Measurements from ENCODE around the gene RPS8.
A peak's percentile ranks its signal among the peaks of the same experiment; 100 is the strongest.
"Not testable (repeated sequence)": the region's sequence is repeated elsewhere in the genome, so short reads cannot be mapped to it uniquely, and the experiment has no call there.

The RPS8 gene

DNA sequence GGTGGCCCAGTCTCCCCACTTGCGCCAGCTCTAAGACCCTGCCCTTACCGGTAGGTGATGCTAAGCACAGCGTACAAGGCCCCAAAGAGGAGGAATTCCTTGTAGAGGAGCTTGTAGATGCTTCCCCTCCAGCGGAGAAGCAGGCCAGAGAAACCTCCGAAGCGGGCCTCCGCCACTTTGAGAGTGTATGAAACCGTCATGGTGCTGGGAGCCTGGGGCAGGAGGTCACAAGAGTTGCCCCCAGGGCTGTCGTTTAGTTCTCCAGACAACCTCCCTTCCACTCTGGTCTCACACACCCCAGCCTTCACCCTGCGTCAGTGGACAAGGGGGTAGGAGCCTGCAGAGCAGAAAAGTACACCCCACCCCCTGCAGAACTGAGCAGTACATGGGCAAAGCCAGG lies 12.2 kb downstream of the RPS8 start:
- H3K9ac ChIP-seq (ENCODE audit: low read depth, low read length): no peak overlapping the region
- H3K4me1 ChIP-seq (ENCODE audit: insufficient read depth, low read length): peaks cover 21% of the 10 kb centered on the region
- H3K36me3 ChIP-seq (ENCODE audit: insufficient read depth, low read length): no peaks in the 10 kb centered on the region
- H3K9me3 ChIP-seq (ENCODE audit: control insufficient read depth, insufficient read depth, low read length): no peaks in the 10 kb centered on the region

DNA sequence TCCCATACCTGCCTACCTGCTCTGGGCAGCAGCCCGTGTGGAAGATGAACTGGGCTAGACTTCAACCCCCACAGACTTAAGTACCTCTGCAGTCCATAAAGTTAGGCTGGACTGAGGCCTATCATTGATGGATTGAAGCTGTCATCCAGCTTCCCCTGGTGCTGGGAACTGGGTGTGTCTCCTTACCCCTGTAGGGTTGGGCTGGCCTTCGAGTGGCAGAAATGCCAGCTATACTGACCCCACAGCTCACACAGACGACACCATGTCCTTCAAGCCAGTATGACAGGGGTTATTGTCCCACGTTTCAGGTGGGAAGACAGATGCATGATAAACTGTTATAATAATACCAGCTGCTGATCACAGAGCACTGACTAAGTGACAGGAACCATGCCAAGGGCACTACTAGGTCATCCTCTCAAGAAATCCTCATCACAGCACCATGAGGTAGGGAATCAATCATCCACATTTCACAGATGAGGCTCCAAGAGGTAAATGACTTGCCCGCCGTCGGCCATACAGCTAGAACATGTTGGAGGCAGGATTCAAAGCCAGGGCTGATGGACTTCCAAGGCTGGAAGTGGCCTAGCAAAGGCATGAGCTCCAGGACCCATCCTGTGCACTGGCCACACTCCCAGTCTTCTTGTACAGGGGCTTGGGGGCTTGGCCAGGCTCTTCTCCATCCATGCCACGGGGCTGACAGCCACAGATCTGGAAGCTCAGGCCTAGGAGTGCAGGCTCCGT lies 12.9 kb downstream of the RPS8 start, which contains the start of gene BEST4:
Gene BEST4 (minus strand): TSS at position 51 of the 741 bp plus-strand sequence. CDS start 465 bp downstream, outside the sequence.
- H3K4me1 ChIP-seq (ENCODE audit: insufficient read depth, low read length): peaks cover 29% of the 10 kb centered on the region
- H3K36me3 ChIP-seq (ENCODE audit: insufficient read depth, low read length): no peaks in the 10 kb centered on the region
- no peaks in the 10 kb centered on the region for H3K9me3 ChIP-seq (ENCODE audit: control insufficient read depth, insufficient read depth, low read length)
- no peak within 1 kb of the TSS for H3K9ac ChIP-seq (ENCODE audit: low read depth, low read length)

- H3K9ac ChIP-seq (ENCODE audit: low read depth, low read length): no peak overlapping the region
- no peaks in the 10 kb centered on the region for H3K36me3 ChIP-seq (ENCODE audit: insufficient read depth, low read length)
- no peaks in the 10 kb centered on the region for H3K9me3 ChIP-seq (ENCODE audit: control insufficient read depth, insufficient read depth, low read length)
- H3K4me1 ChIP-seq (ENCODE audit: insufficient read depth, low read length): peaks cover 15% of the 10 kb centered on the region; the same call in 1 of the 2 replicates
Observed at GRCh38 chr1:44790968-44791801, 15.8 kb downstream of the RPS8 start.

GRCh38 chr1:44792736-44793502 lies 17.6 kb downstream of the RPS8 start:
- Histone ChIP-seq H3K9me3 (ENCODE audit: control insufficient read depth, insufficient read depth, low read length) (no peaks in the 10 kb centered on the region), H3K4me1 (ENCODE audit: insufficient read depth, low read length) (peaks cover 9% of the 10 kb centered on the region; the same call in 1 of the 2 replicates), H3K9ac (ENCODE audit: low read depth, low read length) (no peak overlapping the region), H3K36me3 (ENCODE audit: insufficient read depth, low read length) (no peaks in the 10 kb centered on the region)

DNA sequence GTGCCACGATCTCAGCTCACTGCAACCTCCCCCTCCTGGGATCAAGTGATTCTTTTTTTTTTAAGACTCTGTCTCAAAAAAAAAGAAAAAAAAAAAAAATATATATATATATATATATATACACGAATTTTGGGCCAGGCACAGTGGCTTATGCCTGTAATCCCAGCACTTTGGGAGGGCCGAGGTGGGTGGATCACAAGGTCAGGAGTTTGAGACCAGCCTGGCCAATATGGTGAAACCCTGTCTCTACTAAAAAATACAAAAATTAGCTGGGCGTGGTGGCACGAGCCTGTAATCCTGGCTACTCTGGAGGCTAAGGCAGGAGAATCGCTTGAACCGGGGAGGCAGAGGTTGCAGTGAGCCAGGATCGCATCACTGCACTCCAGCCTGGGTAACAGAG lies 22.5 kb downstream of the RPS8 start:
- not testable (repeated sequence) for H3K9ac ChIP-seq (ENCODE audit: low read depth, low read length); H3K36me3 ChIP-seq (ENCODE audit: insufficient read depth, low read length); H3K9me3 ChIP-seq (ENCODE audit: control insufficient read depth, insufficient read depth, low read length)
- peaks cover 18% of the 10 kb centered on the region; the same call in 1 of the 2 replicates for H3K4me1 ChIP-seq (ENCODE audit: insufficient read depth, low read length)

GRCh38 chr1:44798481-44799365 lies 23.4 kb downstream of the RPS8 start:
- Histone ChIP-seq H3K9ac (ENCODE audit: low read depth, low read length) (no peak overlapping the region), H3K9me3 (ENCODE audit: control insufficient read depth, insufficient read depth, low read length) (no peaks in the 10 kb centered on the region), H3K36me3 (ENCODE audit: insufficient read depth, low read length) (peaks cover 5% of the 10 kb centered on the region), H3K4me1 (ENCODE audit: insufficient read depth, low read length) (peaks cover 12% of the 10 kb centered on the region; the same call in 1 of the 2 replicates)

DNA sequence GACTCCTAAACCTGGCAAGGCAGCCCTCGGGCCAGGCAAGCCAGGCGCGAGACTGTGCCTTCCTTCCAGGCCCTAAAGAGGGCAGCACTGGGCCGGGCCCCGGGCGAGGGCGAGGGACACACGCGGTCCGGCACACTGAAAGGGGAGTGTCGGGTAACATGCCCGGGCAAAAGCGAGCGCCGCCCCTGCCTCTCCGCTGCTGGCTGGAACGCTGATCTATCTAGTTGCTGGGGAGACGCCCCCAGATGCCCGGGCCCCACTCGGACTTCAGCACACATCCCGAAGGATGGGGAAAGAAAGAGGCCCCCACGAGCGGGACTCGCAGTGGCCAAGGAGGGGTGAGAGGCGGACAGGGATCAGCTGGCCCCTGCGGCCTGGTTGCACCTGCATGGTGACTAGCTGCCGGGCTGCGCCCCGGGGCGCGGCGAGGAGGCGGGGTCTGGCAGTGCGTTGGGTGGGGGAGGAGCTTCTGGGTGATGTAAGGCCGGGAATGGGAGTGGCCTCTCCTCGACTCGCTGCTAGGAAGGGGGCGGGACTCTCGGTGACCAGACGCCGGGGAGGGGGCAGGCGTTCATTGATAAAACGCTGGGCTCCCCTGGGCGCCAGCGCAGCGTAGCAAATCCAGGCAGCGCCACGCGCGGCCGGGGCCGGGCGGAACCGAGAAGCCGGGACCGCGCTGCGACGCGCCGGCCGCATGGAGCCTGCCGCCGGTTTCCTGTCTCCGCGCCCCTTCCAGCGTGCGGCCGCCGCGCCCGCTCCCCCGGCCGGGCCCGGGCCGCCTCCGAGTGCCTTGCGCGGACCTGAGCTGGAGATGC lies 24.6 kb downstream of the RPS8 start, which contains the start of gene PLK3:
Gene PLK3 (plus strand): TSS at position 608 of the 815 bp plus-strand sequence. CDS start 87 bp downstream, at position 695.
- Histone ChIP-seq H3K36me3 (ENCODE audit: insufficient read depth, low read length) (peaks cover 13% of the 10 kb centered on the region), H3K9ac (ENCODE audit: low read depth, low read length) (peak within 1 kb of the TSS; percentile 68), H3K4me1 (ENCODE audit: insufficient read depth, low read length) (peaks cover 12% of the 10 kb centered on the region; the same call in 1 of the 2 replicates), H3K9me3 (ENCODE audit: control insufficient read depth, insufficient read depth, low read length) (no peaks in the 10 kb centered on the region)

DNA sequence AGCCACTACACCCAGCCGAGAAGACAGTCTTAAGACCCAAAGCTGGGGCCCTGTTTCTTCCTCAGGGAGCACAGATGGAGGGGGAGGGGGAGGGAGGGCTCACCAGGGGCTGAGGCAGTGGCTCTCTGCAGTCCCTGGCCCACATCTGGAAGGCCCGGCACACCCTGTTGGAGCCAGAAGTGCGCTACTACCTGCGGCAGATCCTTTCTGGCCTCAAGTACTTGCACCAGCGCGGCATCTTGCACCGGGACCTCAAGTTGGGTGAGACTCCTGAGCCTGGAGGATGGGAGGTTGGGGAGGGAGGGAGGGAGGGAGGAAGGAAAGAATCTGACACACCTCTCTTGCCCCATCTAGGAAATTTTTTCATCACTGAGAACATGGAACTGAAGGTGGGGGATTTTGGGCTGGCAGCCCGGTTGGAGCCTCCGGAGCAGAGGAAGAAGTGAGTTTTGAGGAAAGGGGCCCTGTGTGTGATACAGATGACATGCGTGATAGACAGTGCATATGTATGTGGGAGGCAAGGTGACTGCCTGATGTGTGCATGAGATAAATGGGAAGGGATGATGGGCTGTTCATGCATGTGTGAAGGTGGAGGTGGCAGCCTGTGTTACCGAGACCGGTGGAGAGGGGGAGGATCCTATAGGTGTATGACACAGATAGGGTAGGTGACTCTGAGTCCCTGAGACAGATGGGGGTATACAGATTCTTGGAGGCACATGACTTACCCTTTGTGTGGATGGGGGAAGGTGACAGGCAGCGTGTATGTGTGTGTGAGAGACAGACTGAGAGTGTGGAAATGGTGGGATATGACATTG lies 26.4 kb downstream of the RPS8 start:
- Histone ChIP-seq H3K9ac (ENCODE audit: low read depth, low read length) (peak overlapping the region; percentile 45; the same call in 1 of the 2 replicates), H3K9me3 (ENCODE audit: control insufficient read depth, insufficient read depth, low read length) (no peaks in the 10 kb centered on the region), H3K36me3 (ENCODE audit: insufficient read depth, low read length) (peaks cover 16% of the 10 kb centered on the region), H3K4me1 (ENCODE audit: insufficient read depth, low read length) (peaks cover 16% of the 10 kb centered on the region)

GRCh38 chr1:44802306-44803061 lies 27.1 kb downstream of the RPS8 start:
- Histone ChIP-seq H3K4me1 (ENCODE audit: insufficient read depth, low read length) (peaks cover 24% of the 10 kb centered on the region), H3K9ac (ENCODE audit: low read depth, low read length) (peak overlapping the region; percentile 45; the same call in 1 of the 2 replicates), H3K36me3 (ENCODE audit: insufficient read depth, low read length) (peaks cover 19% of the 10 kb centered on the region), H3K9me3 (ENCODE audit: control insufficient read depth, insufficient read depth, low read length) (no peaks in the 10 kb centered on the region)

DNA sequence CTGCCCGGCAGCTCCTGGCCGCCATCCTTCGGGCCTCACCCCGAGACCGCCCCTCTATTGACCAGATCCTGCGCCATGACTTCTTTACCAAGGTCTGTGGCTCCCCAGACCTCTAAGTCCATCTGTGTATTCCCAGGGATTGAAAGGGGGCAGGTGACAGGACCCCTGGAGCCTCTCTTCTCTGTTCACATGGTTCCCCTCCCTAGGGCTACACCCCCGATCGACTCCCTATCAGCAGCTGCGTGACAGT lies 27.6 kb downstream of the RPS8 start:
- H3K9me3 ChIP-seq (ENCODE audit: control insufficient read depth, insufficient read depth, low read length): no peaks in the 10 kb centered on the region
- H3K4me1 ChIP-seq (ENCODE audit: insufficient read depth, low read length): peaks cover 28% of the 10 kb centered on the region
- H3K36me3 ChIP-seq (ENCODE audit: insufficient read depth, low read length): peaks cover 19% of the 10 kb centered on the region
- no peak overlapping the region for H3K9ac ChIP-seq (ENCODE audit: low read depth, low read length)

DNA sequence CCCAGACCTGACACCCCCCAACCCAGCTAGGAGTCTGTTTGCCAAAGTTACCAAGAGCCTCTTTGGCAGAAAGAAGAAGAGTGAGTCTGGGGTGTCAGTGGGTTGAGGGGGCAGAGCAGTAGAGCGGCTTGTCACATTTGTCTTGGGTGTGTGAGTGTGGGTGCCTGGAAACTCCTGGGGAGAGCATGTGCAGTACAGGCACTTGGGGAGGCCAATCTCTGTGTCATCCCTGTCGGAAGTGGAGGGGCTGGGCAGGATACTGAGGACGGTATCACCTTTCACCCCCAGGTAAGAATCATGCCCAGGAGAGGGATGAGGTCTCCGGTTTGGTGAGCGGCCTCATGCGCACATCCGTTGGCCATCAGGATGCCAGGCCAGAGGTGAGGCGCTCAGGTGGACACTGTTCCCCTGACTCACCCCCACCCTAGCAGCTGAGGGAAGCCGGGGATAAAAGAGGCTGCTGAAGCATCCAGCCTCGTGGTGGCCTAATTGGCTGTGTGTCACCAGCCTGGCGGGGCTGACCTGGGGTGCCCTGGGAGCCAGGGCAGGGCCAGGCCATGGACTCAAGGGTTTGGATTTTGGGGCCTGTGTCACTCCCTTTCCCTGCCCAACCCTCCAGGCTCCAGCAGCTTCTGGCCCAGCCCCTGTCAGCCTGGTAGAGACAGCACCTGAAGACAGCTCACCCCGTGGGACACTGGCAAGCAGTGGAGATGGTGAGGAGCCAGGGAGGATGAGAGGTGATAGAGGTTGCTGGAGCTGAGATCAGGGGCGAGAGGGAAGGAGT lies 28.2 kb downstream of the RPS8 start:
- no peak overlapping the region for H3K9ac ChIP-seq (ENCODE audit: low read depth, low read length)
- H3K9me3 ChIP-seq (ENCODE audit: control insufficient read depth, insufficient read depth, low read length): no peaks in the 10 kb centered on the region
- peaks cover 31% of the 10 kb centered on the region for H3K4me1 ChIP-seq (ENCODE audit: insufficient read depth, low read length)
- H3K36me3 ChIP-seq (ENCODE audit: insufficient read depth, low read length): peaks cover 19% of the 10 kb centered on the region
